Panc1 (cell line): ENCODE measurements around the gene SFN.
"Not testable (repeated sequence)": the region's sequence is repeated elsewhere in the genome, so short reads cannot be mapped to it uniquely, and the experiment has no call there.

Experiments
- POLR2AphosphoS5 ChIP-seq: IDR thresholded peaks from 2 replicates; pipeline ENCODE4 v1.6.1; 2012; ENCODE audit warnings: mild to moderate bottlenecking, low read depth, low read length, moderate library complexity
- SIN3A ChIP-seq: IDR thresholded peaks from 2 replicates; pipeline ENCODE4 v1.6.1; 2012; ENCODE audit warnings: low read depth, mild to moderate bottlenecking, low read length, moderate library complexity, borderline replicate concordance; ENCODE audit not compliant: insufficient read depth
- TCF7L2 ChIP-seq: IDR thresholded peaks from 2 replicates; pipeline ENCODE4 v1.6.1; 2011; ENCODE audit warnings: mild to moderate bottlenecking, low read depth, low read length, inconsistent platforms
- TF ChIP-seq, protein P1 (sequence below): fragments of 450-650 bp; IDR thresholded peaks from 2 replicates; pipeline ENCODE4 v1.5.1; 2017; ENCODE audit warnings: mild to moderate bottlenecking
- TF ChIP-seq, protein P2 (sequence below), 2 experiments: IDR thresholded peaks; 2 replicates each; pipeline ENCODE4 v1.6.1; 2011 to 2012; ENCODE audit warnings: low read depth in 2 of 2, control low read depth in 1 of 2, low read length in 1 of 2, mild to moderate bottlenecking in 1 of 2, moderate library complexity in 1 of 2; ENCODE audit not compliant: insufficient read depth in 1 of 2

DNA sequence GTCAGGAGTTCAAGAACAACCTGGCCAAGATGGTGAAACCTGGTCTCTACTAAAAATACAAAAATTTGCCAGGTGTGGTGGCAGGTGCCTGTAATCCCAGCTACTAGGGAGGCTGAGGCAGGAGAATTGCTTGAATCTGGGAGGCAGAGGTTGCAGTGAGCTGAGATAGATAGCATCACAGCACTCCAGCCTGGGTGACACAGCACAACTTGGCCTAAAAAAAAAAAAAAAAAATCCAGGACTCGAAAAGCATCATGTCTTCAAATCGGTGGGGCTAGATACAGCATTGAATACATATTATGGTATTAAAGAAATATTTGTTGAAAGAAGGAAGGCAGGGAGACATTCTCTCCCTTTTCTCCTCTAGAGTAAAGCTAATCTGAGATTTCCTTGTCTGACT lies 10.1 kb downstream of the SFN start:
- not testable (repeated sequence) for TF ChIP-seq POLR2AphosphoS5, TCF7L2, SIN3A
- TF ChIP-seq, protein P1, sequence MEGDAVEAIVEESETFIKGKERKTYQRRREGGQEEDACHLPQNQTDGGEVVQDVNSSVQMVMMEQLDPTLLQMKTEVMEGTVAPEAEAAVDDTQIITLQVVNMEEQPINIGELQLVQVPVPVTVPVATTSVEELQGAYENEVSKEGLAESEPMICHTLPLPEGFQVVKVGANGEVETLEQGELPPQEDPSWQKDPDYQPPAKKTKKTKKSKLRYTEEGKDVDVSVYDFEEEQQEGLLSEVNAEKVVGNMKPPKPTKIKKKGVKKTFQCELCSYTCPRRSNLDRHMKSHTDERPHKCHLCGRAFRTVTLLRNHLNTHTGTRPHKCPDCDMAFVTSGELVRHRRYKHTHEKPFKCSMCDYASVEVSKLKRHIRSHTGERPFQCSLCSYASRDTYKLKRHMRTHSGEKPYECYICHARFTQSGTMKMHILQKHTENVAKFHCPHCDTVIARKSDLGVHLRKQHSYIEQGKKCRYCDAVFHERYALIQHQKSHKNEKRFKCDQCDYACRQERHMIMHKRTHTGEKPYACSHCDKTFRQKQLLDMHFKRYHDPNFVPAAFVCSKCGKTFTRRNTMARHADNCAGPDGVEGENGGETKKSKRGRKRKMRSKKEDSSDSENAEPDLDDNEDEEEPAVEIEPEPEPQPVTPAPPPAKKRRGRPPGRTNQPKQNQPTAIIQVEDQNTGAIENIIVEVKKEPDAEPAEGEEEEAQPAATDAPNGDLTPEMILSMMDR, result not testable (repeated sequence)
- TF ChIP-seq, protein P2, sequence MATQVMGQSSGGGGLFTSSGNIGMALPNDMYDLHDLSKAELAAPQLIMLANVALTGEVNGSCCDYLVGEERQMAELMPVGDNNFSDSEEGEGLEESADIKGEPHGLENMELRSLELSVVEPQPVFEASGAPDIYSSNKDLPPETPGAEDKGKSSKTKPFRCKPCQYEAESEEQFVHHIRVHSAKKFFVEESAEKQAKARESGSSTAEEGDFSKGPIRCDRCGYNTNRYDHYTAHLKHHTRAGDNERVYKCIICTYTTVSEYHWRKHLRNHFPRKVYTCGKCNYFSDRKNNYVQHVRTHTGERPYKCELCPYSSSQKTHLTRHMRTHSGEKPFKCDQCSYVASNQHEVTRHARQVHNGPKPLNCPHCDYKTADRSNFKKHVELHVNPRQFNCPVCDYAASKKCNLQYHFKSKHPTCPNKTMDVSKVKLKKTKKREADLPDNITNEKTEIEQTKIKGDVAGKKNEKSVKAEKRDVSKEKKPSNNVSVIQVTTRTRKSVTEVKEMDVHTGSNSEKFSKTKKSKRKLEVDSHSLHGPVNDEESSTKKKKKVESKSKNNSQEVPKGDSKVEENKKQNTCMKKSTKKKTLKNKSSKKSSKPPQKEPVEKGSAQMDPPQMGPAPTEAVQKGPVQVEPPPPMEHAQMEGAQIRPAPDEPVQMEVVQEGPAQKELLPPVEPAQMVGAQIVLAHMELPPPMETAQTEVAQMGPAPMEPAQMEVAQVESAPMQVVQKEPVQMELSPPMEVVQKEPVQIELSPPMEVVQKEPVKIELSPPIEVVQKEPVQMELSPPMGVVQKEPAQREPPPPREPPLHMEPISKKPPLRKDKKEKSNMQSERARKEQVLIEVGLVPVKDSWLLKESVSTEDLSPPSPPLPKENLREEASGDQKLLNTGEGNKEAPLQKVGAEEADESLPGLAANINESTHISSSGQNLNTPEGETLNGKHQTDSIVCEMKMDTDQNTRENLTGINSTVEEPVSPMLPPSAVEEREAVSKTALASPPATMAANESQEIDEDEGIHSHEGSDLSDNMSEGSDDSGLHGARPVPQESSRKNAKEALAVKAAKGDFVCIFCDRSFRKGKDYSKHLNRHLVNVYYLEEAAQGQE (IDR thresholded peaks at IDR 0.05; ENCODE audit: insufficient read depth in 1 of 2, low read depth in 2 of 2, low read length in 1 of 2), result not testable (repeated sequence)
